OCI-M2 (cell line): ENCODE results near the gene ECPAS.
"Not testable (repeated sequence)": the region's sequence is repeated elsewhere in the genome, so short reads cannot be mapped to it uniquely, and the experiment has no call there.

Source experiments
- DNase-seq: peaks from one replicate; lab custom pipeline; 2025; ENCODE audit not compliant: unreplicated experiment; lab: John Stamatoyannopoulos, UW

Gene ECPAS

GRCh38 chr9:111483858-111484571, at the start of gene ECPAS:
ECPAS (minus strand) TSS chr9:111484383; CDS start chr9:111472918, 11,465 bp downstream.
- no peak for DNase-seq

GRCh38 chr9:111533099-111533790, 49.1 kb upstream of the ECPAS start:
- no peak for DNase-seq

GRCh38 chr9:111531716-111532115, 47.5 kb upstream of the ECPAS start:
- DNase-seq, result no peak

GRCh38 chr9:111529787-111530186, 45.6 kb upstream of the ECPAS start:
- no peak for DNase-seq

GRCh38 chr9:111527347-111527746, 43.2 kb upstream of the ECPAS start:
- no peak for DNase-seq

GRCh38 chr9:111525056-111525977, 41.1 kb upstream of the ECPAS start, which contains the start of gene ZNF483:
ZNF483 (plus strand) TSS chr9:111525179; CDS start chr9:111527396, 2,217 bp downstream.
- no peak for DNase-seq

GRCh38 chr9:111524731-111525055, 40.5 kb upstream of the ECPAS start:
- DNase-seq, result no peak

- no peak for DNase-seq
Measured at GRCh38 chr9:111516061-111516465, 31.9 kb upstream of the ECPAS start.

- DNase-seq, result no peak
Measured at GRCh38 chr9:111514967-111515366, 30.8 kb upstream of the ECPAS start.

- DNase-seq, result not testable (repeated sequence)
Measured at GRCh38 chr9:111511581-111511980, 27.4 kb upstream of the ECPAS start.

- no peak for DNase-seq
Measured at GRCh38 chr9:111502506-111502905, 18.3 kb upstream of the ECPAS start.

- DNase-seq, result no peak
Measured at GRCh38 chr9:111501648-111502047, 17.5 kb upstream of the ECPAS start.

- no peak for DNase-seq
Measured at GRCh38 chr9:111501005-111501562, 16.9 kb upstream of the ECPAS start.

- DNase-seq, result not testable (repeated sequence)
Measured at GRCh38 chr9:111497196-111497595, 13.0 kb upstream of the ECPAS start.

- DNase-seq, result no peak
Measured at GRCh38 chr9:111484572-111484894, 350 bp upstream of the ECPAS start.

GRCh38 chr9:111483439-111483857, 735 bp downstream of the ECPAS start:
- DNase-seq, result no peak

GRCh38 chr9:111482694-111483438, 1.3 kb downstream of the ECPAS start:
- DNase-seq, result no peak

GRCh38 chr9:111481885-111482636, 2.1 kb downstream of the ECPAS start:
- DNase-seq, result no peak

GRCh38 chr9:111477677-111478076, 6.5 kb downstream of the ECPAS start:
- DNase-seq, result no peak

GRCh38 chr9:111475195-111475594, 9.0 kb downstream of the ECPAS start:
- no peak for DNase-seq
